Thoracic aorta (tissue), 2 donors: ENCODE measurements around the gene RNF141. TPM values are rescaled to one million over a fixed set of nuclear protein-coding genes. Genes with fewer than 3 reads are reported as not detected.

Experiments used
- ATAC-seq: fragments of 150-250 bp; one replicate; pipeline ENCODE4 v1.8.0; 2017; ENCODE audit warnings: low read depth; ENCODE audit not compliant: insufficient number of reproducible peaks, low FRiP score
- DNase-seq: peaks from one replicate; pipeline ENCODE4 v3.0.0-alpha.2; 2020; ENCODE audit warnings: low spot score
- H3K27ac ChIP-seq, 2 donors: fragments of 200-600 bp; sonication (generic); 1 replicate in 1 of 2; 2 replicates in 1 of 2; pipeline ENCODE4 v1.5.1; 2016; ENCODE audit warnings: mild to moderate bottlenecking in 2 of 2, moderate library complexity in 2 of 2
- H3K27me3 ChIP-seq: fragments of 200-600 bp; sonication (generic); replicated peaks from 2 replicates; pipeline ENCODE4 v1.6.0; 2016; ENCODE audit warnings: mild to moderate bottlenecking; ENCODE audit not compliant: insufficient read depth
- H3K36me3 ChIP-seq: fragments of 200-600 bp; sonication (generic); one replicate; pipeline ENCODE4 v1.5.1; 2016
- H3K4me1 ChIP-seq, 2 donors: fragments of 200-600 bp; sonication (generic); 1 replicate in 1 of 2; 2 replicates in 1 of 2; pipeline versions ENCODE4 v1.5.1 to v1.6.0; 2016; ENCODE audit warnings: low read depth in 2 of 2, mild to moderate bottlenecking in 1 of 2; ENCODE audit not compliant: control insufficient read depth in 1 of 2
- H3K4me3 ChIP-seq: fragments of 200-600 bp; sonication (generic); 2 replicates; pipeline ENCODE4 v1.5.1; 2016; ENCODE audit warnings: mild to moderate bottlenecking
- H3K9me3 ChIP-seq: fragments of 200-600 bp; sonication (generic); 2 replicates; pipeline ENCODE4 v1.5.1; 2016
- CTCF ChIP-seq: fragments of 200-600 bp; sonication (generic); IDR thresholded peaks from one replicate; pipeline ENCODE4 v1.5.1; 2019; ENCODE audit warnings: antibody characterized with exemption
- total RNA-seq, 2 donors: library from RNA; depleted of rRNA; stranded (reverse); fragments of >200 nt; gene quantifications; one replicate each; pipeline versions ENCODE4 v1.1.0 to v1.2.3, GENCODE V29; 2016

RNF141 gene
- total RNA-seq, 2 donors from 2014 or later: 37.3 to 47.2 TPM

- H3K27ac ChIP-seq: peak overlapping the region in 1 of 2 donors; percentile 16
- peaks cover 16 to 39% of the 10 kb centered on the region in 2 donors for H3K4me1 ChIP-seq
- TF ChIP-seq CTCF: no peak
- H3K27me3 ChIP-seq: no peaks in the 10 kb centered on the region
- DNase-seq (no peak), ATAC-seq (no peak)
- peaks cover 25% of the 10 kb centered on the region for H3K36me3 ChIP-seq
- no peak overlapping the region for H3K4me3 ChIP-seq
- no peaks in the 10 kb centered on the region for H3K9me3 ChIP-seq
Measured at GRCh38 chr11:10528121-10528520, 12.9 kb downstream of the RNF141 start.

GRCh38 chr11:10526974-10527918, 13.7 kb downstream of the RNF141 start:
- peak overlapping the region; percentile 71 for H3K27ac ChIP-seq
- ATAC-seq: peak; percentile 44
- no peaks in the 10 kb centered on the region for H3K9me3 ChIP-seq
- no peak for TF ChIP-seq CTCF
- H3K4me3 ChIP-seq: peak overlapping the region; percentile 11
- peaks cover 16 to 48% of the 10 kb centered on the region in 2 donors for H3K4me1 ChIP-seq
- H3K36me3 ChIP-seq: peaks cover 20% of the 10 kb centered on the region
- DNase-seq: no peak
- H3K27me3 ChIP-seq: no peaks in the 10 kb centered on the region

GRCh38 chr11:10524471-10524870, 16.5 kb downstream of the RNF141 start:
- H3K4me3 ChIP-seq: no peak overlapping the region
- no peaks in the 10 kb centered on the region for H3K27me3 ChIP-seq
- ATAC-seq (no peak), DNase-seq (no peak)
- H3K4me1 ChIP-seq: peaks cover 16 to 55% of the 10 kb centered on the region in 2 donors
- peak overlapping the region in 1 of 2 donors; percentile 1 for H3K27ac ChIP-seq
- no peak for TF ChIP-seq CTCF
- no peaks in the 10 kb centered on the region for H3K9me3 ChIP-seq
- peaks cover 16% of the 10 kb centered on the region for H3K36me3 ChIP-seq

GRCh38 chr11:10522921-10523320, 18.1 kb downstream of the RNF141 start:
- H3K36me3 ChIP-seq: peaks cover 11% of the 10 kb centered on the region
- H3K4me1 ChIP-seq: peaks cover 8 to 41% of the 10 kb centered on the region in 2 donors
- no peaks in the 10 kb centered on the region for H3K27me3 ChIP-seq
- ATAC-seq (no peak), DNase-seq (no peak)
- H3K27ac ChIP-seq: peak overlapping the region; percentile 57 to 60
- TF ChIP-seq CTCF: no peak
- no peaks in the 10 kb centered on the region for H3K9me3 ChIP-seq
- no peak overlapping the region for H3K4me3 ChIP-seq

GRCh38 chr11:10522276-10522675, 18.7 kb downstream of the RNF141 start:
- Histone ChIP-seq H3K9me3 (no peaks in the 10 kb centered on the region), H3K36me3 (peaks cover 11% of the 10 kb centered on the region), H3K27ac (peak overlapping the region; percentile 57 to 60), H3K4me1 (peaks cover 3 to 39% of the 10 kb centered on the region in 2 donors), H3K27me3 (no peaks in the 10 kb centered on the region), H3K4me3 (no peak overlapping the region)
- TF ChIP-seq CTCF: no peak
- ATAC-seq: no peak
- DNase-seq: no peak
